H9 (cell line): ENCODE measurements around the gene PTGIR. TPM values are rescaled to one million over a fixed set of nuclear protein-coding genes. Genes with fewer than 3 reads are reported as not detected.
A peak's percentile ranks its signal among the peaks of the same experiment; 100 is the strongest.

Experiments
- DNase-seq: peaks from one replicate; pipeline ENCODE4 v3.0.0-alpha.2; 2017
- H2AFZ ChIP-seq: one replicate; pipeline ENCODE4 v1.6.1; 2013; ENCODE audit warnings: mild to moderate bottlenecking, low read length, control low read depth, moderate library complexity
- H2AK5ac ChIP-seq: 2 replicates; pipeline ENCODE4 v1.6.1; 2013; ENCODE audit warnings: low read length, control low read depth, mixed read lengths; ENCODE audit not compliant: insufficient read length
- H2BK120ac ChIP-seq: one replicate; pipeline ENCODE4 v1.6.1; 2013; ENCODE audit warnings: low read depth, mild to moderate bottlenecking, low read length, control low read depth, inconsistent platforms; ENCODE audit not compliant: poor library complexity, severe bottlenecking
- H2BK12ac ChIP-seq: 2 replicates; pipeline ENCODE4 v1.6.1; 2013; ENCODE audit warnings: low read length, control low read depth, mixed read lengths, low read depth; ENCODE audit not compliant: insufficient read length
- H2BK15ac ChIP-seq: 2 replicates; pipeline ENCODE4 v1.6.1; 2013; ENCODE audit warnings: low read depth, low read length, control low read depth
- H2BK20ac ChIP-seq: one replicate; pipeline ENCODE4 v1.6.1; 2013; ENCODE audit warnings: low read depth, mild to moderate bottlenecking, low read length, control low read depth, inconsistent platforms; ENCODE audit not compliant: poor library complexity, severe bottlenecking
- H2BK5ac ChIP-seq: 2 replicates; pipeline ENCODE4 v1.6.1; 2013; ENCODE audit warnings: low read length, control low read depth, mixed read lengths; ENCODE audit not compliant: insufficient read length
- H3K14ac ChIP-seq: 2 replicates; pipeline ENCODE4 v1.6.1; 2013; ENCODE audit warnings: low read length, control low read depth; ENCODE audit not compliant: insufficient read depth
- H3K18ac ChIP-seq: 2 replicates; pipeline ENCODE4 v1.6.1; 2013; ENCODE audit warnings: low read depth, mild to moderate bottlenecking, mixed read lengths, low read length, control low read depth; ENCODE audit not compliant: insufficient read length
- H3K23ac ChIP-seq: 2 replicates; pipeline ENCODE4 v1.6.1; 2013; ENCODE audit warnings: low read length, control low read depth, mixed read lengths, low read depth; ENCODE audit not compliant: insufficient read length
- H3K23me2 ChIP-seq: 2 replicates; pipeline ENCODE4 v1.6.1; 2013; ENCODE audit warnings: low read depth, mild to moderate bottlenecking, mixed read lengths, low read length, control low read depth; ENCODE audit not compliant: insufficient read length, poor library complexity, severe bottlenecking
- H3K27ac ChIP-seq: 2 replicates; pipeline ENCODE4 v1.5.1; 2013; ENCODE audit warnings: low read length, control low read depth, mixed read lengths, low read depth; ENCODE audit not compliant: insufficient read length
- H3K27me3 ChIP-seq: 2 replicates; pipeline ENCODE4 v1.6.1; 2013; ENCODE audit warnings: low read length, control low read depth, inconsistent platforms; ENCODE audit not compliant: insufficient read depth
- H3K4ac ChIP-seq: 2 replicates; pipeline ENCODE4 v1.6.1; 2013; ENCODE audit warnings: low read depth, mild to moderate bottlenecking, control low read depth, inconsistent platforms, low read length, moderate library complexity
- H3K4me1 ChIP-seq: 2 replicates; pipeline ENCODE4 v1.6.1; 2013; ENCODE audit warnings: low read length, control low read depth, inconsistent platforms; ENCODE audit not compliant: insufficient read depth
- H3K4me2 ChIP-seq: 2 replicates; pipeline ENCODE4 v1.6.1; 2013; ENCODE audit warnings: low read length, control low read depth, mixed read lengths; ENCODE audit not compliant: insufficient read length, insufficient read depth
- H3K56ac ChIP-seq: 2 replicates; pipeline ENCODE4 v1.6.1; 2013; ENCODE audit warnings: low read depth, mild to moderate bottlenecking, mixed read lengths, low read length, control low read depth; ENCODE audit not compliant: insufficient read length
- H3K79me1 ChIP-seq: 2 replicates; pipeline ENCODE4 v1.6.1; 2013; ENCODE audit warnings: low read depth, mild to moderate bottlenecking, moderate library complexity, low read length, control low read depth, inconsistent platforms; ENCODE audit not compliant: insufficient read depth, poor library complexity, severe bottlenecking
- H3K79me2 ChIP-seq: 2 replicates; pipeline ENCODE4 v1.6.1; 2013; ENCODE audit warnings: low read length, control low read depth, inconsistent platforms; ENCODE audit not compliant: insufficient read depth
- H3K9ac ChIP-seq: 2 replicates; pipeline ENCODE4 v1.6.1; 2013; ENCODE audit warnings: low read length, control low read depth, mixed read lengths; ENCODE audit not compliant: insufficient read length; ENCODE audit errors: extremely low read depth
- H3K9me3 ChIP-seq: one replicate; pipeline ENCODE4 v1.6.1; 2013; ENCODE audit warnings: low read depth, low read length, inconsistent platforms; ENCODE audit not compliant: control insufficient read depth
- H3T11ph ChIP-seq: one replicate; pipeline ENCODE4 v1.6.1; 2013; ENCODE audit warnings: mild to moderate bottlenecking, low read length, control low read depth, inconsistent platforms
- H4K20me1 ChIP-seq: one replicate; pipeline ENCODE4 v1.6.1; 2013; ENCODE audit not compliant: control insufficient read depth, insufficient read length, insufficient read depth
- H4K5ac ChIP-seq: 2 replicates; pipeline ENCODE4 v1.6.1; 2013; ENCODE audit warnings: low read depth, mild to moderate bottlenecking, mixed read lengths, low read length, control low read depth; ENCODE audit not compliant: insufficient read length
- H4K8ac ChIP-seq: replicated peaks from 2 replicates; pipeline ENCODE4 v1.6.1; 2013; ENCODE audit warnings: low read length, control low read depth, mixed read lengths, low read depth; ENCODE audit not compliant: insufficient read length
- H4K91ac ChIP-seq: 2 replicates; pipeline ENCODE4 v1.6.1; 2013; ENCODE audit warnings: low read depth, mild to moderate bottlenecking, moderate library complexity, mixed read lengths, low read length, control low read depth; ENCODE audit not compliant: insufficient read length
- H3K27ac Mint-ChIP-seq, 3 experiments: 2 replicates in 2 of 3; 3 replicates in 1 of 3; pipeline ENCODE4 v1.8.0; 2020 to 2021; ENCODE audit warnings: mixed read lengths in 3 of 3, mild to moderate bottlenecking in 1 of 3, moderate library complexity in 1 of 3
- H3K27me3 Mint-ChIP-seq: 2 replicates; pipeline ENCODE4 v1.8.0; 2021; ENCODE audit warnings: low read depth, mild to moderate bottlenecking, moderate library complexity, mixed read lengths
- H3K36me3 Mint-ChIP-seq, 3 experiments: 2 replicates in 2 of 3; 3 replicates in 1 of 3; pipeline ENCODE4 v1.8.0; 2020 to 2021; ENCODE audit warnings: low read depth in 3 of 3, mixed read lengths in 3 of 3; ENCODE audit not compliant: insufficient read depth in 1 of 3
- H3K4me1 Mint-ChIP-seq, 2 experiments: 2 replicates each; pipeline ENCODE4 v1.8.0; 2020; ENCODE audit warnings: mixed read lengths in 2 of 2
- H3K4me3 Mint-ChIP-seq, 2 experiments: 2 replicates in 1 of 2; 3 replicates in 1 of 2; pipeline ENCODE4 v1.8.0; 2020 to 2021; ENCODE audit warnings: mild to moderate bottlenecking in 2 of 2, mixed read lengths in 2 of 2, moderate library complexity in 1 of 2
- H3K9me3 Mint-ChIP-seq, 2 experiments: 2 replicates in 1 of 2; 3 replicates in 1 of 2; pipeline ENCODE4 v1.8.0; 2020; ENCODE audit warnings: mild to moderate bottlenecking in 2 of 2, mixed read lengths in 2 of 2, moderate library complexity in 1 of 2
- CTCF ChIP-seq: fragments of 200-600 bp; sonication (generic); conservative IDR thresholded peaks from 3 replicates; pipeline ENCODE4 v1.8.0; 2021; ENCODE audit warnings: antibody characterized with exemption, mild to moderate bottlenecking
- WGBS: extraction: QIAGEN DNeasy Blood & Tissue Kit; methylation state at CpG from one replicate; pipeline ENCODE4 v1.1.7; 2013; ENCODE audit warnings: missing lambda C conversion rate, low lambda C conversion rate, mixed read lengths; ENCODE audit not compliant: insufficient read length; ENCODE audit errors: extremely low coverage; 5-methylcytosine and 5-hydroxymethylcytosine counted together
- total RNA-seq: library from RNA; stranded (reverse); gene quantifications from 2 replicates; pipeline ENCODE4 v1.2.1, GENCODE V29; 2021

Gene PTGIR
- total RNA-seq, 1 experiment from 2014 or later: not detected

- H3K9me3 Mint-ChIP-seq: no peaks in the 10 kb centered on the region
- H3K36me3 Mint-ChIP-seq: no peaks in the 10 kb centered on the region
- H3K27me3 Mint-ChIP-seq: peaks cover 56% of the 10 kb centered on the region
- no peak for DNase-seq
- WGBS: no CpG with 5 or more reads among the region's 34 CpGs
- no peak within 1 kb of the TSS for H2AK5ac ChIP-seq
- H3K23me2 ChIP-seq: peaks cover 19% of the 10 kb centered on the region
- no peak within 1 kb of the TSS for H4K8ac ChIP-seq
- H3K23ac ChIP-seq: no peak within 1 kb of the TSS
- H2BK15ac ChIP-seq: no peak within 1 kb of the TSS
- no peak within 1 kb of the TSS for H2BK120ac ChIP-seq
- no peak within 1 kb of the TSS for H3T11ph ChIP-seq
- H3K4me1 Mint-ChIP-seq: peaks cover 18 to 21% of the 10 kb centered on the region in 2 experiments
- no peak within 1 kb of the TSS for H3K56ac ChIP-seq
- H3K4me3 Mint-ChIP-seq: peak within 1 kb of the TSS; percentile 30 to 91
- H2BK20ac ChIP-seq: no peak within 1 kb of the TSS
- H3K14ac ChIP-seq: no peak within 1 kb of the TSS
- H3K27ac ChIP-seq: no peak within 1 kb of the TSS
- no peak within 1 kb of the TSS for H3K27ac Mint-ChIP-seq
- no peak within 1 kb of the TSS for H4K5ac ChIP-seq
- no peak for TF ChIP-seq CTCF
- H2AFZ ChIP-seq: no peak within 1 kb of the TSS
- peak within 1 kb of the TSS; percentile 85 for H3K4me2 ChIP-seq
- H3K9me3 ChIP-seq: no peaks in the 10 kb centered on the region
- H3K4ac ChIP-seq: no peak within 1 kb of the TSS
- no peak within 1 kb of the TSS for H3K9ac ChIP-seq
- H3K4me1 ChIP-seq: peaks cover 4% of the 10 kb centered on the region; the same call in 1 of the 2 replicates
- no peaks in the 10 kb centered on the region for H3K79me1 ChIP-seq
- H4K20me1 ChIP-seq: no peaks in the 10 kb centered on the region
- no peak within 1 kb of the TSS for H3K18ac ChIP-seq
- no peak within 1 kb of the TSS for H2BK12ac ChIP-seq
- H3K79me2 ChIP-seq: no peaks in the 10 kb centered on the region
- no peak within 1 kb of the TSS for H4K91ac ChIP-seq
- H3K27me3 ChIP-seq: peaks cover 28% of the 10 kb centered on the region
- H2BK5ac ChIP-seq: no peak within 1 kb of the TSS
Observed at GRCh38 chr19:46635920-46636761, 11.3 kb upstream of the PTGIR start, which contains the start of gene GNG8. Gene GNG8, minus strand, starts transcription at chr19:46636202. Its CDS starts 1,520 bp downstream, at chr19:46634682.
